Activated T-cell treated with anti-CD3 and anti-CD28 coated beads, Interleukin-2, amount 50 U/mL, for 1 hour (primary cell): Measurements from ENCODE around the gene ZNF761.
"Not testable (repeated sequence)": the region's sequence is repeated elsewhere in the genome, so short reads cannot be mapped to it uniquely, and the experiment has no call there.

ENCODE experiments used
- DNase-seq: peaks from one replicate; pipeline ENCODE4 v3.0.0-alpha.2; 2020

The ZNF761 gene

DNA sequence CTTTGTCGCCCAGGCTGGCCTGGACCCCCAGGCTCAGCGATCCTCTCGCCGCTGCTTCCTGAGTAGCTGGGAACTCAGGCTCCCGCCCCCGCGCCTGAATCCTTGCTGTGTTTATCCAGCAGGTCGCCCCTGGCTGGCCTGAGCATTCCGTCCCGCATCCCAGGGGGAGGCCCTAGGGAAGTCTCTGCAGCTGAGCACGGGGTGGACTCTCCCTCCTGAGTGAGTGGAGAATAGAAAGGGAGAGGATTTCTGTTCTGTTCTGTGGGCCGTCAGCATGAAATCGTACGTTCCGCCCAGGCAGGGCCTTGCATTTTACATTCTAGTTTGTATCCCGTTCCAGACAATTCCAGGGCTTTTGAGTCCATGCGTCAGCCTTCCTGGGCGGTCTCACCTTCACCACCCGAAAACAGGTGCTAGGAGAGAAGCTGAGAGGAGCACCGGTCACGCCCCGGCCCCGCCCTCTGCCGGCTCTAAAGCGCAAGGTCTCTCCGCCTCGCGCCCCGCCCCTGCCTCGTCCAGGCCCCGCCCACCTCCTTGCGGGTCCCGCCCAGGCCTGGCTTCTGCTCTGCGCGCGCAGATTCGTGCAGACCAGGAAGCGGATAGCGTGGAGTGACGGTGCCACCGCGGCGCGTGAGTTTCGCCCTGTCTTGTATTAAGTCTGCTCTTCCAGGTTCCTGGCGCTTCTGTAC lies at the start of gene ZNF761:
Gene ZNF761, plus strand, starts transcription at position 586 of the 689 bp plus-strand sequence. CDS start 15,285 bp downstream, outside the sequence.
- DNase-seq, result peak; percentile 100

DNA sequence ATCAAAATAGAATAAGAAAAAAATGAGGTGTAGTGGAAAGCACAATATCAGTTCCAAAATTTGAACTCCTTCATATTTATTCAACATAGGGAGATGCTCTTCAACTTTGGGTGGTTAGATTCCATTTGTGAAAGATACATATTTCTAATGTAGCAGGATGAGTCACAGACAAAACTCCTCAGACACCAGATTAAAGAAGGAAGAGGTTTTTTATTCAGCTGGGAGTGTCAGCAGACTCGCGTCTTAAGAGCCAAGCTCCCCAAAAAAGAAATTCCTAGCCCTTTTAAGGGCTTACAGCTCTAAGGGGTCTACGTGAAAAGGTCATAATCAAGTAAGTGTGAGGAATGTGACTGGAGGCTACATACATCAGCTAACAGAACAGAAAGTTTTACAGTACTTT lies 43.6 kb upstream of the ZNF761 start:
- no peak for DNase-seq

- DNase-seq, result no peak
Measured at GRCh38 chr19:53388904-53389303, 42.9 kb upstream of the ZNF761 start.

- no peak for DNase-seq
Measured at GRCh38 chr19:53389571-53389970, 42.2 kb upstream of the ZNF761 start.

DNA sequence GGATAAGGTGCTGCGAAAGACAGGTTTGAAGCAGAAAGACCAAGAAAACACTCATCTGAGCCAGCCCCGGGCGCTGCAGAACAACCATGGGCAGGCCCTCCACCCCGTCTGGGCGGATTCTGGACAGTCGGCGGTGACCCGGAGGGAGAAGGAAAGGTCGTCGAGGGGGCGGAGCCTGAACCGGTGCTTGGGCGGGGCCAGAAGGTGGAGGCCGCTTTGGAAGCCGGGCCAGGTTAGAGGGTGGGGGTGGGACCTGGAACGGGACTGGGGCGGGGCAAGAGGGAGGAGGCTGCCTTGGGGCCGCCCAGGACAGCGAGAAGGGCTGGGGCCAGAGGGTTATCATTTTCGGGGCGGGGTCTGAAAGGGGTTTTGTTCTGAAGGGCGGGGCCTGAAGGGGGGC lies 41.8 kb upstream of the ZNF761 start:
- DNase-seq, result no peak

DNA sequence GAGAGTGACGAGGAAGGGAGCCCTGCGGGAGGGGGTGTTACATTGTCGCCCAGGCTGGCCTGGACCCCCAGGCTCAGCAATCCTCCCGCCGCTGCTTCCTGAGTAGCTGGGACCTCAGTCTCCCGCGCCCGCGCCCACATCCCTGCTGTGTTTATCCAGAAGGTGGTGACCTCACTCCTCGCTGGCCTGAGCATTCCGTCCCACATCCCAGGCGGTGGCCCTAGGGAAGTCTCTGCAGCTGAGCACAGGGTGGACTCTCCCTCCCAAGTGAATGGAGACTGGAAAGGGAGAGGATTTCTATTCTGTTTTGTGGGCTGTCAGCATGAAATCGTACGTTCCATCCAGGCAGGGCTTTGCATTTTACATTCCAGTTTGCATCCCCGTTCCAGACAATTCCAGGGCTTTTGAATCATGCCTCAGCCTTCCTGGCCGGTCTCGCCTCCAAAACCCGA lies 37.2 kb upstream of the ZNF761 start:
- DNase-seq, result no peak

GRCh38 chr19:53394974-53395839 lies 36.6 kb upstream of the ZNF761 start, which contains the start of gene ZNF765:
ZNF765 (plus strand) TSS chr19:53395149; CDS start chr19:53398016, 2,867 bp downstream.
- peak; percentile 99 for DNase-seq

- DNase-seq, result not testable (repeated sequence)
Measured at GRCh38 chr19:53395840-53396524, 35.8 kb upstream of the ZNF761 start.

DNA sequence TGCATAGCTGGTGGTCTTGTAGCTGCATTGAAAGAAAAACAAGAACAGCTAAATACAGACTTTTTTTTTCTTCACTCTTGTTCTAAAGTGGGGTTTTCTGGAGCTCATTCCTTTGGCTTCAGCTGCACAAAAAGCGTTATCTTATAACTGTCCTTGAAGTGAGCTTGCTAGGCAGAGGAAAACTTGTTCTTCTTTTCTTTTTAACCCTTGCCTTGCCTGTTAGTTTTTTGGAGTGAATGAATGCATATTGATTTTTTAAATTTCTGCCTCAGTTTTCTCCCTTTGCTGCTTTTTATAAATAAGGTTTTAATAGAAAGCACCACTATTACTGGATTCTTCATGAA lies 35.3 kb upstream of the ZNF761 start:
- DNase-seq, result no peak

- DNase-seq, result not testable (repeated sequence)
Measured at GRCh38 chr19:53397918-53398317, 33.9 kb upstream of the ZNF761 start.

GRCh38 chr19:53409505-53410204 lies 22.1 kb upstream of the ZNF761 start:
- DNase-seq, result no peak

DNA sequence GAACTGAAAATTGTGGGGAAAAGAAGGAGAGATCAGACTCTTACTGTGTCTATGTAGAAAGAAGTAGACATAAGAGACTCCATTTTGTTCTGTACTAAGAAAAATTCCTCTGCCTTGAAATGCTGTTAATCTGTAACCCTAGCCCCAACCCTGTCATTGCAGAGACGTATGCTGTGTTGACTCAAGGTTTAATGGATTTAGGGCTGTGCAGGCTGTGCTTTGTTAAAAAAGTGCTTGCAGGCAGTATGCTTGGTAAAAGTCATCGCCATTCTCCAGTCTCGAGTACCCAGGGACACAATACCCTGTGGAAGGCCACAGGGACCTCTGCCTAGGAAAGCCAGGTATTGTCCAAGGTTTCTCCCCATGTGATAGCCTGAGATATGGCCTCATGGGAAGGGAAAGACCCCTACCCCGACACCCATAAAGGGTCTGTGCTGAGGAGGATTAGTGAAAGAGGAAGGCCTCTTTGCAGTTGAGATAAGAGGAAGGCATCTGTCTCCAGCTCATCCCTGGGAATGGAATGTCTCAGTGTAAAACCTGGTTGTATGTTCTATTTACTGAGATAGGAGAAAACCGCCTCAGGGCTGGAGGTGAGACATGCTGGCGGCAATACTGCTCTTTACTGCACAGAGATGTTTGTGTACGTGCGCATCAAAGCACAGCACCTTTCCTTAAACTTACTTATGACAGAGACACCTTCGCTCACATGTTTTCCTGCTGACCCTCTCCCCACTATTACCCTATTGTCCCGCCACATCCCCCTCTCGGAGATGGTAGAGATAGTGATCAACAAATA lies 11.1 kb upstream of the ZNF761 start:
- not testable (repeated sequence) for DNase-seq

DNA sequence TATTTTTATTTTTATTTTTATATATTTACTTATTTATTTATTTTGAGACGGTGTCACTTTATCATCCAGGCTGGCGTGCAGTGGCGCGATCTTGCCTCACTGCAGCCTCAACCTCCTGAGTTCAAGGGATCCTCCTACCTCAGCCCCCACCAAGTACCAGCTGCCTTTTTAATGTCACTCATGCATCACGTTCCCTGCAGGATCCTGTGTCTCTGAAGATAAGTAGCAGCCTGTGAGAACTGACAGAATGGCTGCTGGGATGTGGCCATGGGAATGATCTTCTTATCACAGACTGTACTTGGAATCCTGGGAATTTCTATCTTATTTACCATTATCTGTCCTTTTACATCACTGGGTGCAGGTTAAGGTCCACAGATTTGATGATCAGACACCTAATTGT lies 9.2 kb upstream of the ZNF761 start:
- DNase-seq, result no peak

DNA sequence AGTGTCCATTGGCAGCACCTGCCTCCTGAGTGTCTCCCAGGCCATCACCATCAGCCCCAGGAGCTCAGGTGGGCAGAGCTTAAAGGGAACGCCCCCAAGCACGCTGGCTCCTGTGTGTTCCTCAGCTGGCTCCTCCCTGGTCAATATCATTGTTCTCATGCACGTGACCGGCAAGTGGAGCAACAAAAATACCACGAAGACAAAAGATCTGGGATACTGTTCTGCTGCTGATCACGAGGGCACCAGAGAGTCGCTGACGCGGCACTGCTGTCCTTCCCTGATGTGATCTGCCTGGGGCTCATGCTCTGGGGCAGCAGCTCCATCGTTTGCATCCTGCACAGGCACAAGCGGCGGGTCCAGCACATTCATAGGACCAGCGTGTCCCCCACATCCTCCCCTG lies 8.7 kb upstream of the ZNF761 start:
- not testable (repeated sequence) for DNase-seq

DNA sequence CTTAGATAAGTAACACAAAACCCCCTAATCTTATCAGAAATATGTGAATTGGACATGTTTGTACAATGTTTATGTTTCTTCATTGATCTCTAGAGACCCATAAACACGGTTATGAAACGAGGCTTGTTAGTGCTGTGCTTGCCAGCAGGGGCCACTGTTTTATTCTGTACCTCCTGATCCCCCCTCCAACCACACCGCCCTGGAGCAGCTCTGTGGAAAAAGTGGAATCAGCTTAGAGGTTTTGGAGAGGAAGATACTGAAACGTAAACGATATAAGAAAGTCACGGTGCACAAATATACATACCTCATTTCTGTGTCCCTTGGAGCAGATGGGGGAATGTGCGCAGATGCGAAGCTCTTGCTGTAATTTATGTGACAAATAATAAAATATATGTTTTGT lies 8.1 kb upstream of the ZNF761 start:
- DNase-seq, result not testable (repeated sequence)

DNA sequence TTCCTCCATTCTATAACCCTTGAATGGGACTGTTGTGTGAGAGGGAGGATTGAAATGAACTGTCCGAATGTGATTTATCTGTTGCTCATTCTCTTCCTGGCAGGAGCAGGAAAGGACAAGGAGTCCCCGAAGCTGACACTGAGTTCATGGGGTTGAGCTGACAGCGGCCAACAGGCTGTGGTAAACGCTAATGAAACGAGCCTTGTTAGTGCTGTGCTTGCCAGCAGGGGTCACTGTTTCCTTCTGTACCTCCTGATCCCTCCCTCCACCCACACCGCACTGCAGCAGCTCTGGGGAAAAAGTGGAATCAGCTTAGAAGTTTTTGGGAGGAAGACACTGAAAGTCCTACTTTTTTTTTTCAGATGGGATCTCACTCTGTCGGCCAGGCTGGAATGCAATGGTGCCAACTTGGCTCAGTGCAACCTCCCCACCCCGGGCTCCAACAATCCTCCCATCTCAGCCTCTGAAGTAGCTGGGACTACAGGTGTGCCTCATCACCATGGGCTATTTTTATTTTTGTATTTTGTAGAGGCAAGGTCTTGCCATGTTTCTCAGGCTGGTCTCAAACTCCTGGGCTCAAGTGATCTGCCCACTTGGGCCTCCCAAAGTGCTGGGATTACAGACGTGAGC lies 6.7 kb upstream of the ZNF761 start:
- DNase-seq, result peak; percentile 66

DNA sequence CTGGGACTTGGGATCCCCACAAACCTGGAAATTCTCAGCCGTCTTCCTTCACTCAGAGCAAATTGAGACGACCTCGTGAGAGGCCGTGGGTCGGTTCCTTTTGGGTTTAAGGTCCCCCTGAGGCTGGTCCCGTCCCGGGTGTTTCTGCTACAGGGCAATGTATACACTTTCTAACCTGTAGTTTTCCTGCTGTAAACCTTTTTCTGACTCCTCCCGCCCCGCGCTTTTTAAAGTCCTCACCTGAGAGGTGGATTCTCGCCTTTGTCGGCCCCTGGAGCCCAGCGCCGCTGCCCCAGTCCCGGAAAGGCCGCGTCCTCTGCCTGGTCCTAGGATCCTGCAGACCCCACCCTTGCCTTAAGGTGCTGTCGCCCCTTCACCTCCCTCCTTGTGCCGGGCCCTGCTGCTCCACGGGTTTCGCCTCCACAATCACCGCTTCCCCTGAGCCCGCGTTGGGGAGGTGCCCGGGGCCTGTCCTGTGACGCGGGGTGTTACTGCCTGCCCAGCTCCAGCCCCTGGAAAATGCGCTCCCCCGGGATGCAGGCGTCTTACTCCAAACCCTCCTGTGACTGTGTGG lies 391 bp downstream of the ZNF761 start:
- DNase-seq, result no peak

DNA sequence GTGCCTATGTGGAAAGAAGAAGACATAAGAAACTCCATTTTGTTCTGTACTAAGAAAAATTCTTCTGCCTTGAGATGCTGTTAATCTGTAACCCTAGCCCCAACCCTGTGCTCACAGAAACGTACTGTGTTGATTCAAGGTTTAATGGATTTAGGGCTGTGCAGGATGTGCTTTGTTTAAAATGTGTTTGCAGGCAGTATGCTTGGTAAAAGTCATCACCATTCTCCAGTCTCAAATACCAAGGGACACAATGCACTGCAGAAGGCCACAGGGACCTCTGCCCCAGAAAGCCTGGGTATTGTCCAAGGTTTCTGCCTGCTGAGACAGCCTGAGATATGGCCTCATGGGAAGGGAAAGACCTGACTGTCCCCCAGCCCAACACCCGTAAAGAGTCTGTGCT lies 12.0 kb downstream of the ZNF761 start:
- not testable (repeated sequence) for DNase-seq

DNA sequence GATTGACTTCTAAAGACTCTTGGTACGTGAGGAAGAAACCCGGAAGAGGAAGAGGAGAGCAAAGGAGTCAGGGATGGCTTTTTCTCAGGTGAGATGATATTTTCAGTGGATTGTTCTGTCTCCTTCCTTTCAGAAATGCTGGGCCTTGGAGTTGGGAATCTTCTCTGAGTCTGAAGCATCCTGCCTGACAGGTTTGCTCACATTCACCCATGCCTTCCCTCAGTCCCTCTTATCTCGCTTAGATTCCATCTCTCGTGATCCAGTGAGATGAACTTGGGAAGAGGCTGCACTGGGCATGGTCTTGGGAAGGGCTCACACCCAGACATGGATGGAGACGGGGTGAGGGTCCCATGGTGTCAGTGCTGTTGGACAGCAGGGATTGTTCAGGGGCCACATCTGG lies 15.4 kb downstream of the ZNF761 start:
- not testable (repeated sequence) for DNase-seq

DNA sequence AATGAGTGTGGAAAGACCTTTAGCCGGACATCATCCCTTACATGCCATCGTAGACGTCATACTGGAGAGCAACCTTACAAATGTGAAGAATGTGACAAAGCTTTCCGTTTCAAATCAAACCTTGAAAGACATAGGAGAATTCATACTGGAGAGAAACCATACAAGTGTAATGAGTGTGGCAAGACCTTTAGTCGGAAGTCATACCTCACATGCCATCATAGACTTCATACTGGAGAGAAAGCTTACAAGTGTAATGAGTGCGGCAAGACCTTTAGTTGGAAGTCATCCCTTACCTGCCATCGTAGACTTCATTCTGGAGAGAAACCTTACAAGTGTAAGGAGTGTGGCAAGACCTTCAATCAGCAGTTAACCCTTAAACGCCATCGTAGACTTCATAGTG lies 24.0 kb downstream of the ZNF761 start:
- DNase-seq, result no peak

- not testable (repeated sequence) for DNase-seq
Measured at GRCh38 chr19:53460131-53460721, 28.4 kb downstream of the ZNF761 start.
